GM18858 (cell line): ENCODE measurements around the gene GUCY1A1.

ENCODE experiments used
- ATAC-seq: cut with Tn5 transposase; IDR thresholded peaks from one replicate; pipeline ENCODE4 v1.9.1; 2021; ENCODE audit not compliant: unreplicated experiment

The GUCY1A1 gene

DNA sequence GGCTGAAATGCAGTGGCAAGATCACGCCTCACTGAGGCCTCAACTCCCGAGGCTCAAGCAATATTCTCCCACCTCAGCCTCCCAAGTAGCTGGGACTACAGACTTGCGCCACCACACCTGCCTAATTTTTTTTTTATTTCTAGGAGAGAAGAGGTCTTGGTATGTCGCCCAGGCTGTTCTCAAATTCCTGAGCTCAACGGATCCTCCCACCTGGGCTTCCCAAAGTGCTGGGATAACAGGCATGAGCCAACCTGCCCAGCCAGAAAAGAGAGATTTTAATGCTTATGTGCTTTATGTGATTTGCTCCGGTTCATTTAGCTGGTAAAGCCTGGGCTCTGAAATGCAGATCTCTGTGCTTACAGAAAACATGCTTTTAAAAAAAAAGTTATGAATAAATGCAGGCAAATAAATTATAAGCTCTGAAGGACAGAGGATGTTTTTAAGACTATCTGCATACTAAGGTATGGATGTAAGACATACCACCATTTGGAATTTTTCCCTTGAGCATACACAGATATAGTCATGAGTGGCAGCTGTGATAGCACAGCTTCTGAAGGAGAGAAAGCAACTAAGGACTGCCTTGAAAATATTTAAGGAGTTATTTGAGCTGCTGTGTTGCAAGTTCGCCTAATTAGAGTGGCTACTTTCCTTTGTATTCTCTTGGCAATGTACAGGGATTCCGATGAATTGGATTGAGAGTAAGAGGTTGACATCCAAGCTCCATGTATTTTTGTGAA is 106.0 kb downstream of the GUCY1A1 start:
- no peak for ATAC-seq

DNA sequence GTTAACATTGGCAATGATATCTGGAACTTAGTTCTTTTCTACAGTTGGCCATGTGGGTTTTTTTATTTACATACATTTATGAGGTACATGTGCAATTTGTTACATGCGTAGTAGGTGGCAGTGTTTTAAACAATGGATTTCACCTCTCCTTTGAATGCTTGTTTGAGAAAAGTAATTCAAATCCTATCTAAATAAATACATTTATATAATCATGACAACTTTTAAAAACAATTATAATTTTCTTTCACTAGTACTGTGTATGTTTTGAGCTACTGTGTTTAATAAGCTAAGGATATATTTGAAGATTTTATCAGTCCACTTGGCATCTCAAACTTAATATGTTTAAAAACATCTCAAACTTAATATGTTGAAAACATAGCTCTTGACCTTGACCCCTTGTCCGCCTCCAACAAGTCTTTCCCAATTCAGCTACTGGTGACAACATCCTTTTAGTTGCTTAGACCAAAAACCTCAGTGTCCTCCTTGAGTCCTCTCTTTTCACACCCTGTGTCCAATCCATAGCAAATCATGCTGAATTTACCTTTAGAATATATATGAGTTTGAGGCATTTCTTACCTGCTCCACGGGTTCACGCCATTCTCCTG is 106.7 kb downstream of the GUCY1A1 start:
- no peak for ATAC-seq

DNA sequence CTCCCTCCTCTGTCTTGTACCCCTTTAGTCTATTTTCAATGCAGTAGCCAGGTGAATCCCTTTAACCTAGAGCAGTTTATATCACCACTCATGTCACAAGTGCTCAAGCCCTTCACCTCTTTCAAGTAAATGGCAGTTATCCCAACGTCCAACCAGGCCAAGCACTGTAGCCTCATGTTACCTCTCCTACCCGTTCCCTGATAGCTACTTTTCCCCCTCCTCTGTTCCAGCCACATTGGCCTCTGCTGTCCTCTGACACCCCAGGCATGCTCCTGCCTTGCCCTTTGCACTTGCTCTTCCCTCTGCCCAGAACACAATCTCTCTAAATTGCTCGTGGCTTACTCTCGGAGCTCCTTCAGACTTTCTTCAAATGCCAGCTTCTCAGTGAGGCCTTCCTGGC is 107.4 kb downstream of the GUCY1A1 start:
- no peak for ATAC-seq

DNA sequence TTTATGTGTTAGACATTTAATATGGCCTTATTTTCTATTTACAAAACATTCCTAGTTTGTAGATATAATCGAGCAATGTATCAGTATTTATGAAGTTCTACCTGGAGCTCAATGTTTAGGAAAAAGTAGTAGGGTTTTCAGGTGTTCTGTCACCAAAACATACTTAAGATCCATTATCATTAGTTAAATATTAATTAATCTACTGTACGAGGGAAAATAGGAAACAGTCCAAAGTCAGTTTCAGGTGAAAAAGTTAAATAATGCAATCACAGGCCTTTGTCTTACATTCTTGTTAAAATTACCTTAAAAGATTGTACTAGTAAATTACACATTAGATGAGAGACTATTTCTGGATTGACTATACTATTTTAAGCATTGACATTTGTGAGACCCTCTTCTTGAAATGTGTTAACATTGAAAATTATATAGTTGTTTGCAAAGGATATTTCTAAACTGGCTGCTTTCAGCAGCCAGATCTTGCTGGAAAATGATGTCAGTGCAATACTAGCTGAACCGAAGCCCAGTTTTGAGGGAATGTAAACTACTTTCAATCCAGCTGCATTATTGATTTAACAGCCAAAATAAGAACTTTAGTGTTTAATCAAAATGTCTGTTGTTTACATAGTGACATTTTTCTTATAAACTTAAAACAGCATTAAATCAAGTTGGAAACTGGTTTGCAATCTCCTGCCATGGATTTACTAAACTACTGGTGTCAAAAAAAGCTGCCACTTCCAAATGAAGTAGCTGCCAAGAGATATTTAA is 111.5 kb downstream of the GUCY1A1 start:
- no peak for ATAC-seq

DNA sequence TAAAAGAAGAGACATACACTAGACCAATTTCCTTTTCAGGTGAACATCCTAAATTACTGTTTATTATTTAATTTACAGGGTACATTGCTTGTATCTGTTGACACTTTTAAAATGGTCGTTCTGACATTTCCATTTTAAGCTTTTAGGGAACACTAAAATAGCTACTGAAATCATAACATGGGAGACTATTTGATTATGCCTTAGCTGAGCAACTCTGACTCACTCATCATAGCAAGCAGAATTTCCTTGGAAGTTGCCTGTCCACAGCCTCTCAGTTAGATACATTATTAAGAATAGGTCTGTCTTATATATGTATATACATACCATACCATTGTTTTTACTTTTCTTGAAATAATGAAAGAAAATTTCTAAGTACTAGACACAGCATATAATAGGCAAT is 114.1 kb downstream of the GUCY1A1 start:
- no peak for ATAC-seq

DNA sequence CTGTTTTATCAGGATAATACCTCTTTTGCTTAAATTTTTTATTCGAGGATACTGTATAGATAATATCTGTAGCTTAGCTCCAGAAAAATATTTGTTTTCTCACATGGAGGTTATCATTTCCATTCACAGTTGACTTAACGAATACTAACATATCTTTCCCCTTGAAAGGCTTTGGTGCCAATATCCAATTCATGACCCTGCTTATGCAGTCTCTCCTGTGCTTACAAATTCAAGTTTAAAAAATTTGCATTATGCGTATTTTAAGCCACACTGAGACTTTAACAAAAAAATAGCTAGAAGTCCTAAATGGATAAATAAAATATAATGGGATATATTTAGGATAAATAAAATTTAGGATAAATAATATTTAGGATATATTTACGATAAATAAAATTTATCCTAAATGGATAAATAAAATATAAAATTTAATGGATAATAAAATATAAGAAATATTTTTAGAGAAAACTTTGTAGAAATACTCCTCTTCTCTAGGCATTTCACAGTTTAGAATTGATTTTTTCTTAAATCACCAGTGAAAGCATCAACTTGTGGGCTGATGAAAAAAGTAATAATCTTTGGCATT is 114.7 kb downstream of the GUCY1A1 start:
- ATAC-seq: no peak
